SU-DHL-6 (cell line): ENCODE data around the gene PROKR1.

ENCODE experiments used
- EZH2phosphoT487 ChIP-seq: fragments of 200-600 bp; sonication (generic), shearing (Covaris generic); conservative IDR thresholded peaks from 2 replicates; pipeline ENCODE4 v1.6.1; 2018; ENCODE audit warnings: mild to moderate bottlenecking, antibody characterized with exemption, low read length, moderate library complexity, mixed read lengths
- TF ChIP-seq, protein P1 (sequence below): fragments of 200-600 bp; sonication (generic); IDR thresholded peaks from one replicate; pipeline ENCODE4 v1.5.1; 2017; ENCODE audit warnings: antibody characterized with exemption, mild to moderate bottlenecking, low read length, moderate library complexity; ENCODE audit not compliant: insufficient read depth, poor library complexity, severe bottlenecking

GRCh38 chr2:68632021-68632420 is 11.4 kb upstream of the PROKR1 start:
- TF ChIP-seq, protein P1, sequence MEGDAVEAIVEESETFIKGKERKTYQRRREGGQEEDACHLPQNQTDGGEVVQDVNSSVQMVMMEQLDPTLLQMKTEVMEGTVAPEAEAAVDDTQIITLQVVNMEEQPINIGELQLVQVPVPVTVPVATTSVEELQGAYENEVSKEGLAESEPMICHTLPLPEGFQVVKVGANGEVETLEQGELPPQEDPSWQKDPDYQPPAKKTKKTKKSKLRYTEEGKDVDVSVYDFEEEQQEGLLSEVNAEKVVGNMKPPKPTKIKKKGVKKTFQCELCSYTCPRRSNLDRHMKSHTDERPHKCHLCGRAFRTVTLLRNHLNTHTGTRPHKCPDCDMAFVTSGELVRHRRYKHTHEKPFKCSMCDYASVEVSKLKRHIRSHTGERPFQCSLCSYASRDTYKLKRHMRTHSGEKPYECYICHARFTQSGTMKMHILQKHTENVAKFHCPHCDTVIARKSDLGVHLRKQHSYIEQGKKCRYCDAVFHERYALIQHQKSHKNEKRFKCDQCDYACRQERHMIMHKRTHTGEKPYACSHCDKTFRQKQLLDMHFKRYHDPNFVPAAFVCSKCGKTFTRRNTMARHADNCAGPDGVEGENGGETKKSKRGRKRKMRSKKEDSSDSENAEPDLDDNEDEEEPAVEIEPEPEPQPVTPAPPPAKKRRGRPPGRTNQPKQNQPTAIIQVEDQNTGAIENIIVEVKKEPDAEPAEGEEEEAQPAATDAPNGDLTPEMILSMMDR: no peak
- no peak for TF ChIP-seq EZH2phosphoT487
